Measurements from ENCODE around the gene CCDC28B. TPM values are rescaled to one million over a fixed set of nuclear protein-coding genes. Genes with fewer than 3 reads are reported as not detected.

The CCDC28B gene
- polyA plus RNA-seq, 2 of the 4 experiments (the other 2 are of a cell fraction): 1.2 to 4.4 TPM

- no peak for TF ChIP-seq ATOH8 (CRISPR knock-in tag; IDR thresholded peaks at IDR 0.05; ENCODE audit: low read depth)
Measured at GRCh38 chr1:32249831-32250525, 49.6 kb downstream of the CCDC28B start (continued).

GRCh38 chr1:32250893-32251716, 50.7 kb downstream of the CCDC28B start, which contains the start of gene LCK:
LCK (plus strand) TSS chr1:32251265; CDS start chr1:32274330, 23,065 bp downstream.
- TF ChIP-seq MYC (IDR thresholded peaks at IDR 0.05; ENCODE audit: borderline replicate concordance, low read length) (no peak), HOXA7 (CRISPR knock-in tag; IDR thresholded peaks at IDR 0.05) (no peak), HMGXB4 (CRISPR knock-in tag; IDR thresholded peaks at IDR 0.05; ENCODE audit: borderline replicate concordance) (no peak), ZSCAN20 (CRISPR knock-in tag; IDR thresholded peaks at IDR 0.05) (no peak), JUNB (IDR thresholded peaks at IDR 0.05) (no peak), CHD4 (IDR thresholded peaks at IDR 0.05; ENCODE audit: borderline replicate concordance) (no peak), JUN (IDR thresholded peaks at IDR 0.05) (no peak), SMC3 (IDR thresholded peaks at IDR 0.05) (no peak), CHD2 (IDR thresholded peaks at IDR 0.05; ENCODE audit: low read length, partially characterized antibody) (no peak), MAZ (IDR thresholded peaks at IDR 0.05; ENCODE audit: borderline replicate concordance, low read depth, low read length) (no peak), RCOR1 (IDR thresholded peaks at IDR 0.05; ENCODE audit: low read depth, low read length) (no peak), ESRRA (IDR thresholded peaks at IDR 0.05; ENCODE audit: borderline replicate concordance, low read length) (no peak), HDAC2 (IDR thresholded peaks at IDR 0.05) (no peak), EP300 (IDR thresholded peaks at IDR 0.05) (no peak), HOXB5 (CRISPR knock-in tag; IDR thresholded peaks at IDR 0.05) (no peak), MAFK (IDR thresholded peaks at IDR 0.05; ENCODE audit: partially characterized antibody) (no peak), KDM5A (IDR thresholded peaks at IDR 0.05) (no peak), USF2 (IDR thresholded peaks at IDR 0.05) (no peak), HOXB13 (CRISPR knock-in tag; IDR thresholded peaks at IDR 0.05; ENCODE audit: low read depth) (no peak)
- CTCF ChIA-PET: interaction anchor here (0.9 to 7.7 kb wide), 4 partner anchors 10 to 41 kb away, joined by 3 to 96 read pairs (median 6); no protein-coding TSS in a partner anchor
- POLR2A ChIA-PET: interaction anchor here (0.6 kb wide), 1 partner anchor 40 kb away, joined by 8 read pairs; no protein-coding TSS in a partner anchor
- H3K4me1 ChIP-seq: peaks cover 3% of the 10 kb centered on the region; the same call in 1 of the 3 replicates
- H3K4me3 ChIP-seq: no peak within 1 kb of the TSS
- WGBS (ENCODE audit: missing lambda C conversion rate): 89% methylated on average over 16 of the region's 25 CpGs
- ATAC-seq: no peak
- H3K27ac ChIP-seq: no peak within 1 kb of the TSS
- no peak for DNase-seq (ENCODE audit: low read depth in 1 of 2, low spot score in 1 of 2)
- no peaks in the 10 kb centered on the region for H3K9me3 ChIP-seq
- no peak for FAIRE-seq
- no peak within 1 kb of the TSS for H3K4me2 ChIP-seq

Other genes starting within 250 kb of the CCDC28B start
- 60.6 and 63.6 TPM in 2 replicates for gene KHDRBS1, start 186.7 kb upstream of the CCDC28B start, polyA plus RNA-seq (2011; rRNA removed)
- gene KHDRBS1, start 186.7 kb upstream of the CCDC28B start, polyA plus RNA-seq (2017; fragmentation: RNase III; extraction: RNeasy Plus Mini Kit Qiagen cat#74134 plus additional on column Dnase treatment): 107 to 110 TPM (median 109 TPM) in 3 replicates
- 10.8 and 13.8 TPM in 2 replicates for gene TMEM39B, start 127.7 kb upstream of the CCDC28B start, polyA plus RNA-seq (2011; rRNA removed)
- gene TMEM39B, start 127.7 kb upstream of the CCDC28B start, polyA plus RNA-seq (2017; fragmentation: RNase III; extraction: RNeasy Plus Mini Kit Qiagen cat#74134 plus additional on column Dnase treatment): 8.2 to 9.3 TPM (median 8.5 TPM) in 3 replicates
- 24.3 and 41.9 TPM in 2 replicates for gene KPNA6, start 92.5 kb upstream of the CCDC28B start, polyA plus RNA-seq (2011; rRNA removed)
- gene KPNA6, start 92.5 kb upstream of the CCDC28B start, polyA plus RNA-seq (2017; fragmentation: RNase III; extraction: RNeasy Plus Mini Kit Qiagen cat#74134 plus additional on column Dnase treatment): 15.0 to 15.9 TPM (median 15.8 TPM) in 3 replicates
- gene TXLNA, start 20.9 kb upstream of the CCDC28B start, polyA plus RNA-seq (2011; rRNA removed): 22.5 and 31.7 TPM in 2 replicates
- 23.9 to 26.0 TPM (median 25.0 TPM) in 3 replicates for gene TXLNA, start 20.9 kb upstream of the CCDC28B start, polyA plus RNA-seq (2017; fragmentation: RNase III; extraction: RNeasy Plus Mini Kit Qiagen cat#74134 plus additional on column Dnase treatment)
- 1.6 and 1.8 TPM in 2 replicates for gene IQCC, start 5.1 kb downstream of the CCDC28B start, polyA plus RNA-seq (2011; rRNA removed)
- gene IQCC, start 5.1 kb downstream of the CCDC28B start, polyA plus RNA-seq (2017; fragmentation: RNase III; extraction: RNeasy Plus Mini Kit Qiagen cat#74134 plus additional on column Dnase treatment): 1.8 to 2.0 TPM (median 2.0 TPM) in 3 replicates
- gene DCDC2B, start 8.5 kb downstream of the CCDC28B start, polyA plus RNA-seq (2011; rRNA removed): not detected in 2 replicates
- gene DCDC2B, start 8.5 kb downstream of the CCDC28B start, polyA plus RNA-seq (2017; fragmentation: RNase III; extraction: RNeasy Plus Mini Kit Qiagen cat#74134 plus additional on column Dnase treatment): not detected in 3 replicates
- 8.4 and 10.9 TPM in 2 replicates for gene TMEM234, start 21.8 kb downstream of the CCDC28B start, polyA plus RNA-seq (2011; rRNA removed)
- 12.0 to 12.1 TPM (median 12.0 TPM) in 3 replicates for gene TMEM234, start 21.8 kb downstream of the CCDC28B start, polyA plus RNA-seq (2017; fragmentation: RNase III; extraction: RNeasy Plus Mini Kit Qiagen cat#74134 plus additional on column Dnase treatment)
- 299 and 300 TPM in 2 replicates for gene EIF3I, start 21.8 kb downstream of the CCDC28B start, polyA plus RNA-seq (2011; rRNA removed)
- gene EIF3I, start 21.8 kb downstream of the CCDC28B start, polyA plus RNA-seq (2017; fragmentation: RNase III; extraction: RNeasy Plus Mini Kit Qiagen cat#74134 plus additional on column Dnase treatment): 318 to 335 TPM (median 330 TPM) in 3 replicates
- gene FAM167B, start 46.6 kb downstream of the CCDC28B start, polyA plus RNA-seq (2011; rRNA removed): 0.53 and 0.54 TPM in 2 replicates
- 0.58 to 2.0 TPM (median 1.8 TPM) in 3 replicates for gene FAM167B, start 46.6 kb downstream of the CCDC28B start, polyA plus RNA-seq (2017; fragmentation: RNase III; extraction: RNeasy Plus Mini Kit Qiagen cat#74134 plus additional on column Dnase treatment)
- gene LCK, start 50.7 kb downstream of the CCDC28B start, polyA plus RNA-seq (2011; rRNA removed): 0.03 and 0.04 TPM in 2 replicates
- not detected in 3 replicates for gene LCK, start 50.7 kb downstream of the CCDC28B start, polyA plus RNA-seq (2017; fragmentation: RNase III; extraction: RNeasy Plus Mini Kit Qiagen cat#74134 plus additional on column Dnase treatment)
- 135 TPM in 2 replicates for gene HDAC1, start 91.5 kb downstream of the CCDC28B start, polyA plus RNA-seq (2011; rRNA removed)
- gene HDAC1, start 91.5 kb downstream of the CCDC28B start, polyA plus RNA-seq (2017; fragmentation: RNase III; extraction: RNeasy Plus Mini Kit Qiagen cat#74134 plus additional on column Dnase treatment): 88.8 to 102 TPM (median 99.6 TPM) in 3 replicates
- gene MARCKSL1, start 135.6 kb downstream of the CCDC28B start, polyA plus RNA-seq (2011; rRNA removed): 73.2 and 89.4 TPM in 2 replicates
- 44.6 to 62.6 TPM (median 57.7 TPM) in 3 replicates for gene MARCKSL1, start 135.6 kb downstream of the CCDC28B start, polyA plus RNA-seq (2017; fragmentation: RNase III; extraction: RNeasy Plus Mini Kit Qiagen cat#74134 plus additional on column Dnase treatment)
- gene FAM229A, start 161.9 kb downstream of the CCDC28B start, polyA plus RNA-seq (2011; rRNA removed): 3.5 and 3.6 TPM in 2 replicates
- gene FAM229A, start 161.9 kb downstream of the CCDC28B start, polyA plus RNA-seq (2017; fragmentation: RNase III; extraction: RNeasy Plus Mini Kit Qiagen cat#74134 plus additional on column Dnase treatment): 3.5 to 5.6 TPM (median 4.4 TPM) in 3 replicates
- 0.31 and 0.65 TPM in 2 replicates for gene TSSK3, start 161.9 kb downstream of the CCDC28B start, polyA plus RNA-seq (2011; rRNA removed)
- 0.14 to 0.37 TPM (median 0.15 TPM) in 3 replicates for gene TSSK3, start 161.9 kb downstream of the CCDC28B start, polyA plus RNA-seq (2017; fragmentation: RNase III; extraction: RNeasy Plus Mini Kit Qiagen cat#74134 plus additional on column Dnase treatment)
- gene BSDC1, start 193.8 kb downstream of the CCDC28B start, polyA plus RNA-seq (2011; rRNA removed): 19.9 and 26.1 TPM in 2 replicates
- gene BSDC1, start 193.8 kb downstream of the CCDC28B start, polyA plus RNA-seq (2017; fragmentation: RNase III; extraction: RNeasy Plus Mini Kit Qiagen cat#74134 plus additional on column Dnase treatment): 18.8 to 22.7 TPM (median 21.0 TPM) in 3 replicates

Measured in A549 (cell line).